ENCODE data around the gene BTBD2. TPM values are rescaled to one million over a fixed set of nuclear protein-coding genes. Genes with fewer than 3 reads are reported as not detected.

The BTBD2 gene
- 10 to 100 TPM; 44.2 to 56.0 TPM for total RNA-seq

- Mint-ChIP-seq H3K27ac (peak within 1 kb of the TSS; percentile 78), H3K9me3 (no peaks in the 10 kb centered on the region), H3K4me1 (peaks cover 4% of the 10 kb centered on the region), H3K4me3 (peak within 1 kb of the TSS; percentile 83), H3K27me3 (no peaks in the 10 kb centered on the region), H3K36me3 (ENCODE audit: low read depth) (no peaks in the 10 kb centered on the region)
- ATAC-seq (replicated peaks): peak; percentile 15
These were observed at the start of gene BTBD2 for GRCh38 chr19:2015608-2015950. Gene BTBD2, minus strand, starts transcription at chr19:2015714. Its CDS starts 11 bp downstream, at chr19:2015703.

GRCh38 chr19:2064788-2065524 lies 49.4 kb upstream of the BTBD2 start:
- Mint-ChIP-seq H3K9me3 (no peaks in the 10 kb centered on the region), H3K27ac (no peak overlapping the region), H3K4me3 (no peak overlapping the region), H3K36me3 (ENCODE audit: low read depth) (peaks cover 24% of the 10 kb centered on the region), H3K27me3 (no peaks in the 10 kb centered on the region), H3K4me1 (peaks cover 10% of the 10 kb centered on the region)
- ATAC-seq (replicated peaks): no peak

GRCh38 chr19:2064395-2064787 lies 48.9 kb upstream of the BTBD2 start:
- Mint-ChIP-seq H3K9me3 (no peaks in the 10 kb centered on the region), H3K4me1 (peaks cover 10% of the 10 kb centered on the region), H3K36me3 (ENCODE audit: low read depth) (peaks cover 18% of the 10 kb centered on the region), H3K27ac (no peak overlapping the region), H3K4me3 (no peak overlapping the region), H3K27me3 (no peaks in the 10 kb centered on the region)
- ATAC-seq (replicated peaks): no peak

DNA sequence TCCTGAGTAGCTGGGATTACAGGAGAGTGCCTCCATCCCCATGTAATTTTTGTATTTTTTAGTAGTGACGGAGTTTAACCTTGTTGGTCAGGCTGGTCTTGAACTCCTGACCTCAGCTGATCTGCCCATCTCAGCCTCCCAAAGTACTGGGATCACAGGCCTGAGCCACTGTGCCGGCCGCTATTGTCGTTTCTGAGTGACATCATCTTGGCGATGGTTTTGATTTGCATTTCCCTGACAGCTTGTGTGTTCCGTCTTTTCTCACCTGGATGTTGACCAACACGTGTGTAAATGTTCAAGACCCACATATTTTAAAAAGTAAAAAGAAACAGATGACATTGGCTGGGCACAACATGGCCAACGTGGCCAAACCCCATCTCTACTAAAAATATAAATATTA lies 48.3 kb upstream of the BTBD2 start:
- Mint-ChIP-seq H3K4me3 (peak overlapping the region; percentile 96), H3K4me1 (peaks cover 10% of the 10 kb centered on the region), H3K27ac (no peak overlapping the region), H3K36me3 (ENCODE audit: low read depth) (peaks cover 13% of the 10 kb centered on the region), H3K27me3 (no peaks in the 10 kb centered on the region), H3K9me3 (no peaks in the 10 kb centered on the region)
- no peak for ATAC-seq (replicated peaks)

DNA sequence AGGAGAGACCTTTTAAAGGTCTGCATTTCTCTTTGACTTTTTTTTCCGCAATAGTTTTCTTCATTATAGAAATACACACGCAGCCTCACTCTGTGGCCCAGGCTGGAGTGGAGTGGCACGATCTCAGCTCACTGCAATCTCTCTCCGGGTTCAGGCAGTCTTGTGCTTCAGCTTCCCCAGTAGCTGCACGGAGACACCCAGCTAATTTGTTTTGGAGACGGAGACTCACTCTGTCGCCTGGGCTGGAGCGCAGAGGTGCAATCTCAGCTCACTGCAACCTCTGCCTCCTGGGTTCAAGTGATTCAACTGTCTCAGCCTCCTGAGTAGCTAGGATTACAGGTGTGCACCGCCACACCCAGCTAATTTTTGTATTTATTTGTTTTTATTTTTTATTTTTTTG lies 47.3 kb upstream of the BTBD2 start:
- ATAC-seq (replicated peaks): no peak
- H3K9me3 Mint-ChIP-seq: no peaks in the 10 kb centered on the region
- H3K4me3 Mint-ChIP-seq: peak overlapping the region; percentile 96
- peaks cover 7% of the 10 kb centered on the region for H3K36me3 Mint-ChIP-seq (ENCODE audit: low read depth)
- H3K4me1 Mint-ChIP-seq: peaks cover 10% of the 10 kb centered on the region
- no peaks in the 10 kb centered on the region for H3K27me3 Mint-ChIP-seq
- peak overlapping the region; percentile 78 for H3K27ac Mint-ChIP-seq

DNA sequence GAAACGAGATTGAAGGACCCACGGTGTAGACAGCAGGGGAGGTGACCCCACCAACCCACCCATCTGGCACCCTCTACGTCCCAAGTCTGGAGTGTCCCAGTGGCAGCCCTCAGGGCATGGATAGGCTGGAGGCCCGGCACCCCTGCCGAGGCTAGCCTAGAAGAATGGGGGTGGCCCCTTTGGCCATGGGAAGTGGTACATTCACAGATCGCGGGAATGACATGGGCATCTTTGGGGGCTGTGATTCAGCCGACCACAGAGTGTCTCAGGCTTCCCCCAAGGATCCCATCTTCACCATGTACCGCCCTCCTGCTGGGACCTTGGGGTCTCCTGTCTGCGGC lies 46.8 kb upstream of the BTBD2 start:
- Mint-ChIP-seq H3K27me3 (no peaks in the 10 kb centered on the region), H3K9me3 (no peaks in the 10 kb centered on the region), H3K4me3 (peak overlapping the region; percentile 96), H3K27ac (peak overlapping the region; percentile 78), H3K36me3 (ENCODE audit: low read depth) (peaks cover 7% of the 10 kb centered on the region), H3K4me1 (peaks cover 10% of the 10 kb centered on the region)
- no peak for ATAC-seq (replicated peaks)

- ATAC-seq (replicated peaks): peak; percentile 90
These were observed 46.2 kb upstream of the BTBD2 start for GRCh38 chr19:2061495-2062388.

DNA sequence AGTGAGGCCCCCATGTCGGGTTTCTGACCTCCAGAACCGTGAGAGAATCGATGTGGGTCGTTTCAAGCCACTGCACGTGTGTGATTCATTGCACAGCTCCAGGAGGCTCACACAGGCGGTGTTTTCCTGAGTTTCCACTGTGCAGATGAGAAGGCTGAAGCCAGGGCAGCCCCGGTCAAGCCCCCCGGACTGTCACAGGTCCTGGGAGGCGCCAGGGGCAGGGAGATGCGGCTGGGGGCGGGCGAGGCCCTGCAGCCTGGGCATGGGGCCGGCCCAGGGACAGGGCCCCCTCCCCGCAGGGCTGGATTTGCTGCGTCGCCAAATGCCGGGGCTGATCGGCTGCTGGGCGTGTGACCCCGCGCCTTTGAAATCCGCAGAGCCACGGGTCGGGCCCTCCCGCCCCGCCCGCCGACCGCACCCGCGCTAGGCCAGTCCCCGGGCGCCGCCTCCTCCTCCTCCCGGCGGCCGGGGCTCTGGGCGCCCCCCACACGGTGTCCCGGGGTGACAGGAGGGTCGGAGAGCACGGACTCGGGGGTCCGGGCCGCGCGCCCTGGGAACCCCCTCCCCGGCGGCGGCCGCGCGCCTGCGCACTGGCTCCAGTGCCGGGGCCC lies 45.5 kb upstream of the BTBD2 start:
- Mint-ChIP-seq H3K4me3 (peak overlapping the region; percentile 96), H3K9me3 (no peaks in the 10 kb centered on the region), H3K27ac (peak overlapping the region; percentile 99), H3K27me3 (no peaks in the 10 kb centered on the region), H3K36me3 (ENCODE audit: low read depth) (peaks cover 7% of the 10 kb centered on the region), H3K4me1 (peaks cover 10% of the 10 kb centered on the region)
- peak; percentile 54 for ATAC-seq (replicated peaks)

More at GRCh38 chr19:2061495-2062388, 46.2 kb upstream of the BTBD2 start:
- Mint-ChIP-seq H3K27me3 (no peaks in the 10 kb centered on the region), H3K9me3 (no peaks in the 10 kb centered on the region), H3K4me3 (peak overlapping the region; percentile 96), H3K27ac (peak overlapping the region; percentile 78), H3K36me3 (ENCODE audit: low read depth) (peaks cover 7% of the 10 kb centered on the region), H3K4me1 (peaks cover 10% of the 10 kb centered on the region)

GRCh38 chr19:2059422-2060201 lies 44.1 kb upstream of the BTBD2 start:
- H3K4me3 Mint-ChIP-seq: peak overlapping the region; percentile 96
- H3K4me1 Mint-ChIP-seq: peaks cover 10% of the 10 kb centered on the region

GRCh38 chr19:2058570-2059421 lies 43.3 kb upstream of the BTBD2 start:
- H3K4me1 Mint-ChIP-seq: peaks cover 10% of the 10 kb centered on the region
- H3K27ac Mint-ChIP-seq: peak overlapping the region; percentile 17
- peak overlapping the region; percentile 30 for H3K4me3 Mint-ChIP-seq
- no peaks in the 10 kb centered on the region for H3K27me3 Mint-ChIP-seq
- ATAC-seq (replicated peaks): no peak
- peaks cover 7% of the 10 kb centered on the region for H3K36me3 Mint-ChIP-seq (ENCODE audit: low read depth)
- H3K9me3 Mint-ChIP-seq: no peaks in the 10 kb centered on the region

More at GRCh38 chr19:2059422-2060201, 44.1 kb upstream of the BTBD2 start:
- Mint-ChIP-seq H3K36me3 (ENCODE audit: low read depth) (peaks cover 7% of the 10 kb centered on the region), H3K27me3 (no peaks in the 10 kb centered on the region), H3K27ac (peak overlapping the region; percentile 99), H3K9me3 (no peaks in the 10 kb centered on the region)
- ATAC-seq (replicated peaks): no peak

GRCh38 chr19:2057484-2058469 lies 42.3 kb upstream of the BTBD2 start:
- Mint-ChIP-seq H3K27me3 (no peaks in the 10 kb centered on the region), H3K4me3 (peak overlapping the region; percentile 84), H3K9me3 (no peaks in the 10 kb centered on the region), H3K27ac (peak overlapping the region; percentile 17), H3K36me3 (ENCODE audit: low read depth) (peaks cover 7% of the 10 kb centered on the region), H3K4me1 (peaks cover 10% of the 10 kb centered on the region)
- ATAC-seq (replicated peaks): no peak

DNA sequence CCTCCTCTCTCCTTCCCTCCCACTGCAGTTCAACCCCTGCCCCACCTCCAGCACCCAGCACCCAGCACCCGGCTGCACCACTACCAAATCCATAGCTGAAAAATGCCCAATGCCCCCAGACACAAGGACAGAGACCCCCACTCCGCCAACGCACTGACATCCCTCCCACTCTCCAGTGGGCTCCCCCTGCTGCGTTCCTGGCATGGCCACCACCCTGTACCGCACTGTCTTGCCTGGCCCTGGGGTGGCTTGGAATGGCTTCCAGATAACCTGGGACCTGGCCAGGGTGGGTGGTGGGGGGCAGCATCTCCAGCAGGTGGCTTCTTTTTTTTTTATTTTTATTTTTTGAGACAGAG lies 41.3 kb upstream of the BTBD2 start:
- Mint-ChIP-seq H3K4me1 (peaks cover 6% of the 10 kb centered on the region), H3K36me3 (ENCODE audit: low read depth) (peaks cover 8% of the 10 kb centered on the region)
- ATAC-seq (replicated peaks): no peak

More for the DNA sequence above, 41.3 kb upstream of the BTBD2 start:
- Mint-ChIP-seq H3K27me3 (no peaks in the 10 kb centered on the region), H3K27ac (peak overlapping the region; percentile 91), H3K4me3 (peak overlapping the region; percentile 84), H3K9me3 (no peaks in the 10 kb centered on the region)

Measured in activated T-helper 17 cell treated with anti-CD3 and anti-CD28 coated beads, Interleukin-2, amount 50 U/mL, for 72 hours (primary cell).